GM21717 (cell line): ENCODE data around the gene PDCL2.
"Not testable (repeated sequence)": the region's sequence is repeated elsewhere in the genome, so short reads cannot be mapped to it uniquely, and the experiment has no call there.

ENCODE experiments used
- ATAC-seq: cut with Tn5 transposase; IDR thresholded peaks from one replicate; pipeline ENCODE4 v1.9.1; 2021; ENCODE audit warnings: mild to moderate bottlenecking, moderate library complexity; ENCODE audit not compliant: unreplicated experiment

Gene PDCL2

DNA sequence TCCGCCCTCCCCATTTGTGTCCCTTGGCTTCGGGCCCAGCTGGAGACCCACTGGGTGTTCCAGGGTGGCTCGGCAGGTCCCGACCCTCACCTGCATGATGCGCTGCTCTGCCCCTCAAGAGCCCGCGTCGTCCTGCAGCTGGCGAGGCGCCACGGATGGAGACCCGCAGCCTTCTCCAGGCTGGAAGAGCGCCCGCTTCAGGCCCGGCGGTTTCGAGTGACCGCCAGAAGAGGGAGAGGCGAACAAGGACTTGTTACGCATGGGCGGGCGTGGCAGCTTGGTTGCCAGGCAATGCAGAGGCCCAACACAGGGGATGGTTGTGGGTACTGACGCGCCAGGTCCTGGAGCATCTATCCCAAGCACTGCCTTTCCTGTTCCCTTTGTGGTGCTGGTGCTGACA is at the start of gene PDCL2:
Gene PDCL2, minus strand, starts transcription at position 232 of the 400 bp plus-strand sequence. Its CDS starts 136 bp downstream, at position 96.
- no peak for ATAC-seq

DNA sequence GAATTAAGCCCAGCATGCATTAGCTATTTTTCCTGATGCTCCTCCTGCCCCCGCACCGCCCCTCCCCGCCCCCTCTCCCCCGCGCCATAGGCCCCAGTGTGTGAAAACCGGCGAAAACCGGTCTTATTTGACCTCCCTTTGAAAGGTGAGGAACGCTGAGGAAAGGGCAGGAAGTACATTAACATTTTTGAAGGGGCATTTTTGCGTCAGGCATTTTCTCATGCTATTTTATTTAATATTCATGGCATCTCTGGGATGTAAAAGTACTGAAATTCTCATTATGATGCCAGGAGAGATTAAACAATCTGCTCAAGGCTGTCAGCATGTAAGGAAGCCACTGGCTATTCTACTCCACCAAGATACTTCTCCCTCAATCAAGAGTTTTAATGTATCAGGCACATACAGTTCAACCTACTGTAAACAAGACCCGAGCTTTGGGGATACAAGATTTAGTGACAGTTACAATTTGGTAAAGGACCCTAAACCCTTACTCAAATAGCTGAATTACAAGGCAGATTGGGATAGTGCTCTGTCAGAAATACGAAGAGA is 45.3 kb upstream of the PDCL2 start:
- no peak for ATAC-seq

- ATAC-seq: no peak
Observed at GRCh38 chr4:55636656-55636999, 44.6 kb upstream of the PDCL2 start.

GRCh38 chr4:55635741-55636655 is 44.0 kb upstream of the PDCL2 start, which contains the start of gene NMU:
Gene NMU (minus strand): TSS chr4:55636298. CDS start chr4:55636192, 106 bp downstream.
- ATAC-seq: peak; percentile 49

DNA sequence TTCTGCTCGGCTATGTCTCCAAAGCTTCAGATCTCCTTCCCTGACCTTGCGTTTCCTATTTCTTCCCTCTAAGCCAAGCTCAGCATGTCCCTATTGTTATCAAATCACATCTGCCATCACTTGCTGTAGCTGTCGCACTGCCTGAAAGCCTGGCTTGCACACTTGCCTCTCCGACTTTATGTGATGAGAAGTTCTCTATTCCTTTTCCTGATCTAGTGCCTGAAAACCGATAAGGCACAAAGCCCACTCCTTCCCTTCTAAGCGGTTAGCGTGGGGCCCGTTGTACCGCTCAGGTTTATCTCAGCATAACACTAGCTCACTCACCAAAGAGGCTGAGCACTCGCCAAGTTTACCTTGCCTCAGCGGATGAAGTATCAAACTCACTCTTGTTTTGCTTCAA is 43.2 kb upstream of the PDCL2 start:
- no peak for ATAC-seq

DNA sequence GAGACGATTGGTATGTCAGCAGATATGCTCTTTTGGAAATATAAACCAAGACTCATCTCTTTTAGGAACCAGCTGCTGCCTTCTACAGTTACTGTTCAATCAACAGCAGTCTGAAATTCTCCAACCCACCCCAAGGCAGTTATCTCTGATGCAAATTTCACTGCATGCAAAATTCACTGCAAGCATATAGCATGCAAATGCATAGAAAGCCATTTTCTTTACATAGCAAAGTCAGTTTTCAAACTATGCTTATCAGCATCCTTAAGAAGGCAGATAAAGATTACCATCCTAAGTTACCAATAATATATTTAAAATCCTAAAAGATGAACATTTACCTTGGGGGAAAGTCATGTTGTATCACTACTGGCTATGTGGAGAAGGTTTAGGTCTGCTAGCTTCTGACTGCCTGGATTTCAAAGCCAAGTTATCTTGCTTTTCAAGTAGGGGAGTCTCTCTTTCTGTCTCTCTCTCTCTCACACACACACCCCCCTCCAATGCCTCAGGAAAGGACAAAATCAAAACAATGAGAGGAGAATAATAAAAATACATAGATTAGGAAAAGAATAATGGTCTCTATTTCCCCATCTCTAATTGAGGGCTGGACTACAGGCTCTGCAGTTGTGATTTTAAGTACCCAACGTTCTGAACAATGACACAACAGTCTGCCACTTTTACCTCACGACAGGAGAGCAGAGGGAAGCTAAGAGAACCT is 42.5 kb upstream of the PDCL2 start:
- no peak for ATAC-seq

- no peak for ATAC-seq
Observed at GRCh38 chr4:55633903-55634302, 41.9 kb upstream of the PDCL2 start.

- no peak for ATAC-seq
Observed at GRCh38 chr4:55625835-55626234, 33.8 kb upstream of the PDCL2 start.

DNA sequence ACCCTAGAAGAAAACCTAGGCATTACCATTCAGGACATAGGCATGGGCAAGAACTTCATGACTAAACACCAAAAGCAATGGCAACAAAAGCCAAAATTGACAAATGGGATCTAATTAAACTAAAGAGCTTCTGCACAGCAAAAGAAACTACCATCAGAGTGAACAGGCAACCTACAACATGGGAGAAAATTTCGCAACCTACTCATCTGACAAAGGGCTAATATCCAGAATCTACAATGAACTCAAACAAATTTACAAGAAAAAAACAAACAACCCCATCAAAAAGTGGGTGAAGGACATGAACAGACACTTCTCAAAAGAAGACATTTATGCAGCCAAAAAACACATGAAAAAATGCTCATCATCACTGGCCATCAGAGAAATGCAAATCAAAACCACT is 32.0 kb upstream of the PDCL2 start:
- ATAC-seq: not testable (repeated sequence)

DNA sequence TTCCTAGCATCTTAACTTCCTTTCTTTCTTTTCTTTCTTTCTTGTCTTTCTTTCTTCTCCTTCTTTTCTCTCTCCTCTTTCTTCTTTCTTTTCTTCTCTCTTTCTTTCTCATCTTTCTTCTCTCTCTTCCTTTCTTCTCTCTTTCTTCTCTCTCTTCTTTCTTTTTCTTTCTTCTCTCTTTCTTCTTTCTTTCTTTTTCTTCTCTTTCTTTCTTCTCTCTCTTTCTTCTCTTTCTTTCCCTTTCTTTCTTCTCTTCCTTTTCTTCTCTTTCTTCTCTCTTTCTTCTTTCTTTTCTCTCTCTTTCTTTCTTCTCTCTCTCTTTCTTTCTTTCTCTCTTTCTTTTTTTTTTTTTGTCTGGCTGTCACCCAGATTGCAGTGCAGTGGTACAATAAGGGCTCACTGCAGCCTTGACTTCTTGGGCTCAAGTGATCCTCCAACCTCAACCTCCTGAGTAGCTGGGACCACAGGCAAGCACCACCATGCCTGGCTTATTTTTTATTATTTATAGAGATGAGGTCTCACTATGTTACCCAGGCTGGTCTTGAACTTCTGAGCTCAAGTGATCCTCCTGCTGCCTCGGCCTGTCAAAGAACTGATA is 26.6 kb upstream of the PDCL2 start:
- ATAC-seq: no peak

DNA sequence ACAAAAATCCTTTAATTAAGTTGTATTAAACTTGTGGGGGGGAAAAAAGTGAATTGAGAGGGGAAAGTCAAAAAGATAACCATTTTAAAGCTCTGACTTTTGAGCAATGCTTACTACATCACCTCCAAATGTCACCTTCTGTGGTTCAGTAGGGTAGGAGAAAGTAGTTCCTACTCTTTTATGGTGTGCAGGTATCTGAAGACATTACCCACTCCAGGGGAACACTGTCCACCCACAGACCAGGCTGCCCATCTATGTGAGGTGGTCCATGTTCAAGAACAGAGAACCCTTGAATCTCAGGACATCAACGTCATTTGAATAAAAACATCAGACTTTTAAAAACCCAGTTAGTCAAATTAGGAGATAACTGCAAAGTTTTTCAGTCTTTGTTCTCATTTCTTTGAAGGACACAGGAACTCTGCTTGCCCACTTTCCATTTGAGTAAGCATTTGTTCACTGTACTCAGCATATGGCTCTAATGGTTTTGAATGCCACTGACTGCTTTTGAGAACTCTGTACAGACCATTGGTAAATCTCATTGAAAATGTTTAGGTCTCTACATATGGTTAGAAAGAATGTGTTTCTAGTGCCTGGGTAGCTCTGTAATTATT is 25.6 kb upstream of the PDCL2 start:
- peak; percentile 100 for ATAC-seq

GRCh38 chr4:55615008-55615407 is 23.0 kb upstream of the PDCL2 start:
- ATAC-seq: no peak

DNA sequence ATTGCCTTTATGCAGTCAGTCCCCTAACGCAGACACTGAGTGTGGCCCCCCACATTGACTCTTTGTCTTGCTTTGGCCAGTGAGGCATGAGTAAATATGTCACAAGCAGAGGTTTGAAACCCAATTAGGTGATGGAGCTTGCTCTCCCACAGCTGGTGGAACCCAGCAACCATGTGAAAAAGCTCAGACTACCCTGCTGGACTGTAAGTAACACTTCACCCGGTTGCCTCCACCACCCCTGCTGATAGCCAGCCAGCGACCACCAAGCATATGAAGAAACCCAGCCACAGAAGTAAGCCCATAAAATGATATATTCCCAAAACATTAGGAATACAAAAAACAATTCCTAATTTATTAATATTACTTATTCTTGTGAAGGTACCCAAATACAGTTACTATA is 21.6 kb upstream of the PDCL2 start:
- ATAC-seq: no peak

DNA sequence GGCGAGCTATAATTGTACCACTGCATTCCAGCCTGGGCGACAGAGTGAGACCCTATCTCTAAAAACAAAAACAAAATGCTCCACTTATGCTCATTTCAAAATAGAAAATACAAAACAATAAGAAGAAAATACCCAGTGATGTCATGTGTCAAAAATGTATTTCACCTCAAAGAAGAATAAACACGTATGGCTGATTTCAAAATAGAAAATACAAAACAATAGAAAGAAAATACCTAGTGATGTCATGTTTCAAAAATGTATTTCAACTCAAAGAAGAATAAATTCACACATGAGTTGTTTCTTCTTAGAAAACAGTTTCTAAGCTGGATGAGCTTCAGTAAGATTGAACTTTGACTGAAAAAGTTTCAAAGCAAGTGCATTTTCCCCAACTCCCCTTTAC is 20.3 kb upstream of the PDCL2 start:
- no peak for ATAC-seq

DNA sequence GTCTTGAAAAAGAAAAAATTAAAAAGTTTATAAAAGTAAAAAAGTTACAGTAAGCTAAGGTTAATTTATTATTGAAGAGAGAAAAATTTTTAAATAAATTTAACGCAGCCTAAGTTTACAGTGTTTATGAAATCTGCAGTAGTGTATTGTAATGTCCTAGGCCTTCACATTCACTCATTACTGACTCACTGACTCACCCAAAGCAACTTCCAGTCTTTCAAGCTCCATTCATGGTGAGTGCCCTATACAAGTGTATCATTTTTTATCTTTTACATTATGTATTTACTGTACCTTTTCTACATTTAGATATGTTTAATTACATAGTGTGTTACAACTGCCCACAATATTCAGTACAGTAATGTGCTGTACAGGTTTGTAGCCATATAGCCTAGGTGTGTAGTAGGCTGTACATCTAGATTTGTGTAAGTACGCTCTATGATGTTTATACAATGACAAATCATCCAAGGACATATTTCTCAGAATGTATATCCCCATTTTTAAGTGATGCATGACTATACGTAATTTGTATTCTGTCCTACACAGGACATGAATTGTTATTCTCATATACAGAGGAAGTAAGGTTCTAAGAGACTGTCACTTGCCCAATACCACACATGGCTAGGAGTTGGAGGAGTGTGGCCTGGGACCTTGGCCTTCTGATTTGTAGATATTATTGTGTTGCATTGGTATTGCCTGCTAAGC is 19.5 kb upstream of the PDCL2 start:
- no peak for ATAC-seq

GRCh38 chr4:55610381-55610780 is 18.3 kb upstream of the PDCL2 start:
- ATAC-seq: no peak

DNA sequence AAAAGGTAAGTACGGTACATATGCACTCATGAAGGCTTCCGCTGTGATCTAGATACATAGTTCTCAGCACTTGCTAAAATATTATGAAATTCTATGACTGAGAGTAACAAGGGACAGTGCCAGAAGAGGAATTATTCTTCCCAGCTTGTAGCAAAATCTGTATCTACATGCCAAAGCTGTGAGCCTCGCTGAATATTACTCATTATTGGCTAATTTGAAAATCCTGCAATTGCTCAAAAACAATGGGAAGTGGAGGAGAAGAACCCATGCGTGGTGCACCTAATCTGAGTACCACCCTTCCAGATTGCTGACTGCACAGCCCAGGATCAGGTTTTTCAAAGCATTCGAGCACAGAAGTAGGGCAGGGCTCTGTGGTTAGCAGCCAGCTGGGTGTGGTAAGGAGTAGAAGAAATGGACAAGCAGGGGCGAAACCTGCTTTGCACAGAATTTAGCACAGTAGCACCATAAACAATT is 17.4 kb upstream of the PDCL2 start:
- ATAC-seq: no peak

DNA sequence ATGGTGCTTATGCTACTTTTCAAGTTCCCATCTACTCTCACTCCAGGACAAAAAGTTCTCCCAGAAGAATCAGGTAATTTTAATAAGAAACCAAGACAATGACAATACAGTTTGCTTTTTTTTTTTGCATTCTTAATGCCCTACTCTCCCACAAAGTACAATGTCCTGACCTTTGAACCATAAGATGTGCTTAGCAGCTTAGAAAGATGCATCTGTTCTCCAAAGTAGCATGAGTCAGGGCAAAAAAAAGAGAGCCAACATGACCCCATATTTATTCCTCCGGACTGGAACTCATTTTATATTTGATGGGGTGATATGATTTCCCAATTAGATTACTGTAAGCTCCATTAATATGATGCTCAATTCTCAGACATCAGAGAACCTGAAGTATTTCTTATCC is 16.5 kb upstream of the PDCL2 start:
- no peak for ATAC-seq

DNA sequence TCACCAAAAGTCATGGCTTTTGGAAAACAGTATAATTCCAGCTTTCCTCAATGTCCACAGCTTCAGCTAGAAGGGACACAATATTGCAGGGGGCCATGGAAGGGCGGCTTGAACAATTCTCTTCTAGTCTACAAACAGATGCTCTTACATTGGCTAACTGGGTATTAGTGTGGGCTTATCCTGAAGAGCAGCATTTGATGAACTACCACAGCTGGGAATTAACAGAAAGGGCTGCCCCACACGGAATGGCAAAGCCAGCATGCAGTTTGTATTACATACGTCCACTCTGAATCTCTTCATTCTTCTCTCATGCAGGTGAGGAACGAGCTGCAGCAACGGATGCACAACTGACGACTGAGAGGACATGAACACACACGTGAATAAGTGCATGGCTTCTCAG is 13.0 kb upstream of the PDCL2 start:
- ATAC-seq: no peak

DNA sequence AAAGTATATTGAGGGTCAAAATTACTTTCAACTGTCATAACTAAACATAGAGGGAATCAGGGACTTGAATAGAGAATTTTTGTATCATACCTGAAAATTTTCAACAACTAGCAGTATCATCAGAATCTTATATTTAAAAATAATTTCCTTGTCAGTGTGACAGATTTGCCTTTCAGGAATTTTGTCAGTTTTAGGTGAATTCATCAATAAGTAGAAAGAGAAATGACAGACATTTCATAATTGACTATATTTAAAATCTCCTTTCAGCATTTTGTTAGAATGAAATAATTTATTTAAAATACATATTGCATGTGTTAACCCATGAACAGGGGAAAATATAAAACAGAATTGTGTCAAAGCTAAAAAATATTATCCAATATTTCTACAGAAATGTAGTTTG is 8.6 kb upstream of the PDCL2 start:
- ATAC-seq: no peak
